SH-SY5Y (cell line): ENCODE measurements around the gene TTLL6.

Experiments
- GATA2 ChIP-seq: IDR thresholded peaks from 2 replicates; pipeline ENCODE4 v1.6.1; 2011; ENCODE audit warnings: mild to moderate bottlenecking, low read depth, low read length
- GATA3 ChIP-seq: IDR thresholded peaks from 2 replicates; pipeline ENCODE4 v1.6.1; 2011; ENCODE audit warnings: low read depth, mild to moderate bottlenecking, low read length, moderate library complexity

TTLL6 gene

GRCh38 chr17:48728232-48729231, 88.5 kb downstream of the TTLL6 start, which contains the start of gene HOXB13:
HOXB13 (minus strand) TSS chr17:48728750; CDS start chr17:48728593, 157 bp downstream.
- no peak for TF ChIP-seq GATA2
- TF ChIP-seq GATA3, result no peak

GRCh38 chr17:48727415-48728175, 89.4 kb downstream of the TTLL6 start:
- TF ChIP-seq GATA2 (no peak), GATA3 (no peak)

DNA sequence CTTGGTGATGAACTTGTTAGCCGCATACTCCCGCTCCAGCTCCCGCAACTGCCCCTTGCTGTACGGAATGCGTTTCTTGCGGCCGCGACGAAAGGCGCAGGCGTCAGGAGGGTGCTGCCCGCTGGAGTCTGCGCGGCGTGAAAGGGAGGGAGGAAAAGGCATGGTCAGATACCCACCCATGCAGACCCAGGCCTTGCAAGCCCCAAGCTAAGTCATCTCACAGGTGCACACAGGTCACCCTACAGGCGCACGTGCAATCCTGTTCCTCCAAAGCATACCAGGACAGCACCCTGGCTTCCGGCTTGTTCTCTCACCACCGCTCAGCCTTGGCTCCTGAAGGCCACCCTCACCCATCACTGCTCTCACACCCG, 90.1 kb downstream of the TTLL6 start:
- TF ChIP-seq GATA2, result no peak

DNA sequence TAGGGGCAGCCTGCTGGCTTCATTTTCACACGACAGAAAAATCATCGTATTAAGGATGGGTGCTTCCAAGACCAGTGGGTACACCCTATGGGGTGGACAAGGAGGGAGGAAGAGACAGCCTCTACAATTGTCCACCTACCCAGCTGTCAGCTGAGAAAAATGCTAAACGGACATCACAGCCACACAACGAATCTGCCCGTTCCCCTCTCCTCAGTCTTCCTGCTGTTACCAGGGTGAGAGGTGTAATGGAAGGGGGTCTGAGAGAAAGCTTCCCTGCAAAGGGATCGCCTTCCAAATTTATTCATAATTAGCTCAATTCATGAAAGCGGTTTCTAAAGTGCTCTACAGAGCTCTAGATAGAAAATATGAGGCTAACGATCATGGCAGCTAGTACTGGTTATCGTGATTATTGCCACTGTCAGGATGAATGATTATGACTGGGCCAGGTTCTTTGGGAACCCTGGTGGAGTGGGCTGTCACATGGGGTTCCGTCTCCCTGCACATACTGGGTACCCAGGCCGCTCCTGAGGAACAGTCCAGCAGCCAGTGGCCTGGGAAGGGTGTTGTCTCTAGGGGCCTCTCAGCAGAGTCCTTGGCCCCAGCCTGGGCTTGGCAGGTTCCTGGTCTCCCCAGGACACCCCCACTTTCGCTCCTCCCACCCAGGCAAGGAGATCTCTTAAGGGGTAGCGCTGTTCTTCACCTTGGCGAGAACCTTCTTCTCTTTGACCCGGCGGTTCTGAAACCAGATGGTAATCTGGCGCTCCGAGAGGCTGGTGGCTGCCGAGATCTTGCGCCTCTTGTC, 90.7 kb downstream of the TTLL6 start:
- no peak for TF ChIP-seq GATA2
- TF ChIP-seq GATA3, result no peak

GRCh38 chr17:48725288-48726064, 91.6 kb downstream of the TTLL6 start:
- no peak for TF ChIP-seq GATA3
- no peak for TF ChIP-seq GATA2

GRCh38 chr17:48725004-48725287, 92.1 kb downstream of the TTLL6 start:
- TF ChIP-seq GATA2 (no peak), GATA3 (no peak)

DNA sequence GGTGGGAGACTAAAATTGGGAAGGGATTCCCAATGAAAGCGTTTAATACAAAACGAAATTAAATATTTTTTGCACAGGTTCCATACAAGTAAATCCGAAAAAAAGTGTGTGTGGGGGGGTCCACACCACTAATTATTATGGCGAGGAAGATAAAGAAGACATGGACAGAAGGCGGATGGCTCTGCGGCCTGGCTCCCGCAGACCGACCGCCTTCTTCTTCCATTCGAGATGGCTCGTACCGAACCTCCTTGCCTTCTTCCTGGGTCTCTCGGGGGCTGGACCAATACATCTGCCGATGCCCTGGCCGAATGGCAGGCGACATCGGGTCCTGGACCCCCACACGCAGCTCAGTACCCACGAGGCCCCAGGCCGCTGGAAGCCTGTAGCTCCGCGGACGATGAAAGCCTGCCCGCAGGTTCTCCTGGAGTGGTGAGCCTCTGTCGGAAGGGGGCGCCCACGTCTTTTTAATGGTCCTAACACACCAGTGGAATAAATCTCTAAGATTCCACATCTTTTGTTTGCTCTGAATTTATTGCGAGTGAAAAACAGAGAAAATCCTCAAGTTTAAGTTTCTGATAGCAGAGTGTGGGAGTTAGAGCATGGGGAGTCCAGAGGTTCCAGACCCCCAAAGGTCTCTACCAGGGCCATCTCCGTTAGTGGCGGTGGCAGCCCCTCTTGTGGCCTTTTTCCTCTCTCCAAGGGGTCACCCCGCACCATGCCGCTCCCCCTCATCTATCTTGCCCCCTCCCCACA, 92.6 kb downstream of the TTLL6 start:
- TF ChIP-seq GATA3 (no peak), GATA2 (no peak)

DNA sequence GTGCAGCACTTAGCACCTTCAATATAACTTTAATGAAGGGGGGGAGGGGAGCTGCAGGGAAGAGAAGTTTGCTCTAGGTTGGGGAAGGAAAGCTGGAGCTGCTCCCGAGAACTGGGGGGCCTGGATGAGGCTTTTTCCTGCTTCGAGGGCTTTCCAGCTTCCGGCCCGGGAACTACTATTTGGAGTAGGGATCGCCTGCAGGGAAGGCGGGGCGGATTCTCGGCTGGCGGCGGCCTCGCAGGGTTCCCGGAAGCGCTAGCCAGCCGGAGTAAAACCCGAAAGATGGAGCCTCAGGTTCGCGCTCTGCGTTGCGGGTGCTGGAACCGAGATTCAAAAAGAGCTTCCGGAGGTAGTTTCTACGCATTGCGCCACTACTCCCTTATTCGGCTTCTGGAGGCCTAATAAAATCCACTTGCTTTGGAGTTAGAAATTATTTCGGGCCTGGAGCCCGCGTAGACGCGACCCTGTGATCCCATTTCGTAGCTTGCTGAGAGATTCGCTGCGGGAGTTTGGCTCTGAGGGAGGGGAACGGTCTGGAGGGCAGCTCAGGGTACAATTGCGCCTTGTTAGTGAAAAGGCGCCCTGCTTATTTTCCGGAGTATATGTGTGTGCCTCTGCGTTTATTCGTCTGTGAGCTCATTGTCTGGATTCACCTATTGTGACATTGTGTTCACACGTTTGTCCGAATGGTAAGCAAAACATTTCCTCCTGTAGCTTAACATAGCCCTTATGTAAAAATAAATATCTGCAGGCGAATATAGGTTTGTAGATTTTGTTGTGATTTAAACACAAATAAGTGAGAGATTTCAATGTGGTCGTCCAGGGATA, 93.4 kb downstream of the TTLL6 start:
- no peak for TF ChIP-seq GATA3
- TF ChIP-seq GATA2, result no peak

DNA sequence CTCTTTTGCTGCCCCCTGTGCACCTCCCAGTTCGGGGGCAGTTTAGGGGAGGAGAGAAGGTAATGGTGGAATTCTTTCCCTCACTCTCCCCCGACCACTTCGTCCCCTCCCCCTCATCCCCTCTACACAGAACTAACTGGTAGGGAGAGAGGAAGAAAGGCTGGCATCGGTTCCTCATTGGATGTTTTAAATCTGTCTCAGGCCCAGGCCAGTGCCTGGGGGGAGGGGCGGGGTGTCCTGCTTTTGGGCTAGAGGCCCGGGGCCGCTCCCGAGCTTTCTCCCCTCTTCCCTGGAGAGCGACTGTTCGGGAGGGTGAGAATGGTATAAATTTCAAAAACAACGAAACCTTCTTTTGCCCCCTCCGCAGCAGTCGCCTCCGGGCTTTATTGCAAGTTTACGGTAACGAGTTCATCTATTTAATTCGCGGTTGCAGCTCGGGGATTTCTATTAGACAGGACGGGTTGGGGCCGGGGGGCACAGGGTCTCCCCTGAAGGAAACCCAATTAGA, 94.1 kb downstream of the TTLL6 start, which contains the start of gene PRAC2:
TSS of gene PRAC2 (plus strand) at position 271 of the 508 bp plus-strand sequence. CDS start 1,226 bp downstream, outside the sequence.
- TF ChIP-seq GATA2 (no peak), GATA3 (no peak)

DNA sequence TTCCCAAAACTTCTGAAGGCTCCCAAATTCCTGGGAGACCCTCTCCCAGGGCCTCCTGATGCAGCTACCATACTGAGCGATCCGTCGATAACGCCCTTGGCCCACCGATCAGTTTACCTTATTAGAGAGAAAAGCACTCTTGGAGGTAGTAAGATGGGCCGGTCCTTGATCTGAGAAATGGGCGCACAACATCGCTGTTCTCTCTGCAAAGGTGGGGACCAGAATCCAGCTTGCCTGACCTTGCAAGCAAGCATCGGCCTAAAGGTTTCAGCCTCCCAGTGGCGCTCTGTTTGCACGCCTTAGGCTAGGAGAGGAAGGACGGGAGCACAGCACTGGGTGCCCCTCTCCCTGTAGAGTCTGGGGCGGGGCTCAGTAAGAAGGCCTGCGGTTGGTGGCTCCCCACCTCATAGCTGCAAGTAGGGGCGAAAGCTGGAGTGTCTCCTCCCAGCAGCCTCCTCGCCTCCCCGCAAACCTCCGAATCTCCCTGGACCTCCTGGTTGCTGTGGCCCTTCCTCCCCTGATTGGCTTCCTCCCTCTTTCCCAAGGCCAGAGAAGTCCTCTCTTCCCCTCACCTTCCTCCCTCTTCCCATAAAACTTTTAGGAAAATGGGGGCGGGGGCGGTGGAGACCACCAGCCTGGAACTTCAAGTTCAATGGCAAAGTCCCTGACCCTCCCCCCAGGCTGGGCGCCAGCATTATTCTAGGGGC, 94.7 kb downstream of the TTLL6 start, which contains the start of gene PRAC1:
TSS of gene PRAC1 (minus strand) at position 318 of the 707 bp plus-strand sequence. CDS start at position 192, 126 bp downstream.
- TF ChIP-seq GATA2 (no peak), GATA3 (no peak)

- TF ChIP-seq GATA2, result no peak
- no peak for TF ChIP-seq GATA3
Observed at GRCh38 chr17:48721009-48721402, 96.0 kb downstream of the TTLL6 start.

GRCh38 chr17:48720266-48721008, 96.6 kb downstream of the TTLL6 start:
- TF ChIP-seq GATA3, result no peak
- TF ChIP-seq GATA2, result no peak
